Measurements from ENCODE around the gene CSF2RB. TPM values are rescaled to one million over a fixed set of nuclear protein-coding genes. Genes with fewer than 3 reads are reported as not detected.

Gene CSF2RB
- total RNA-seq, 1 experiment from 2014 or later = 0.07 TPM

- no peak for TF ChIP-seq PRDM15 (CRISPR knock-in tag; IDR thresholded peaks at IDR 0.05)
- no peak for TF ChIP-seq NR1H2 (CRISPR knock-in tag; IDR thresholded peaks at IDR 0.05)
- TF ChIP-seq ZNF121 (CRISPR knock-in tag; IDR thresholded peaks at IDR 0.05) = no peak
- TF ChIP-seq IRF2 (CRISPR knock-in tag; IDR thresholded peaks at IDR 0.05; ENCODE audit: borderline replicate concordance, low read depth) = no peak
- TF ChIP-seq ZNF138 (CRISPR knock-in tag; conservative IDR thresholded peaks at IDR 0.05) = no peak
Observed at GRCh38 chr22:36902143-36902926, 11.1 kb upstream of the CSF2RB start (continued).

- peaks cover 22% of the 10 kb centered on the region for H3K4me1 Mint-ChIP-seq
- DNase-seq (ENCODE audit: low spot score) (no peak), ATAC-seq (no peak)
- CTCF ChIA-PET = interaction anchor here (0.6 to 1.0 kb wide), 3 partner anchors 26 to 131 kb away, joined by 3 read pairs; no protein-coding TSS in a partner anchor
- POLR2A ChIA-PET = no interaction called here
- H3K36me3 Mint-ChIP-seq = peaks cover 8% of the 10 kb centered on the region
- H3K4me3 Mint-ChIP-seq = no peak overlapping the region
- H3K27me3 Mint-ChIP-seq (ENCODE audit: low read depth) = peaks cover 42% of the 10 kb centered on the region
- peaks cover 17% of the 10 kb centered on the region for H3K9me3 Mint-ChIP-seq
- TF ChIP-seq, protein P1, sequence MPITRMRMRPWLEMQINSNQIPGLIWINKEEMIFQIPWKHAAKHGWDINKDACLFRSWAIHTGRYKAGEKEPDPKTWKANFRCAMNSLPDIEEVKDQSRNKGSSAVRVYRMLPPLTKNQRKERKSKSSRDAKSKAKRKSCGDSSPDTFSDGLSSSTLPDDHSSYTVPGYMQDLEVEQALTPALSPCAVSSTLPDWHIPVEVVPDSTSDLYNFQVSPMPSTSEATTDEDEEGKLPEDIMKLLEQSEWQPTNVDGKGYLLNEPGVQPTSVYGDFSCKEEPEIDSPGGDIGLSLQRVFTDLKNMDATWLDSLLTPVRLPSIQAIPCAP (CRISPR knock-in tag; IDR thresholded peaks at IDR 0.05) = no peak
- TF ChIP-seq ZNF281 (CRISPR knock-in tag; IDR thresholded peaks at IDR 0.05) = no peak
- no peak overlapping the region for H3K27ac Mint-ChIP-seq
Observed at GRCh38 chr22:36904260-36904880, 9.1 kb upstream of the CSF2RB start.

GRCh38 chr22:36907253-36908195, 5.9 kb upstream of the CSF2RB start:
- peaks cover 3% of the 10 kb centered on the region for H3K9me3 Mint-ChIP-seq
- ChIA-PET CTCF (interaction anchor here (0.6 to 2.8 kb wide), 4 partner anchors 12 to 114 kb away, joined by 3 to 15 read pairs (median 4); no protein-coding TSS in a partner anchor), POLR2A (interaction anchor here (0.5 kb wide), 1 partner anchor 11 kb away, joined by 4 read pairs; no protein-coding TSS in a partner anchor)
- peaks cover under 1% of the 10 kb centered on the region; the same call in 1 of the 2 replicates for H3K36me3 Mint-ChIP-seq
- DNase-seq (ENCODE audit: low spot score) = no peak
- H3K27ac Mint-ChIP-seq = no peak overlapping the region
- H3K4me3 Mint-ChIP-seq = no peak overlapping the region
- H3K27me3 Mint-ChIP-seq (ENCODE audit: low read depth) = peaks cover 52% of the 10 kb centered on the region
- no peak for ATAC-seq
- peaks cover 24% of the 10 kb centered on the region for H3K4me1 Mint-ChIP-seq
- TF ChIP-seq SMAD4 (CRISPR knock-in tag; IDR thresholded peaks at IDR 0.05) (no peak), ZSCAN18 (CRISPR knock-in tag; IDR thresholded peaks at IDR 0.05) (no peak), PRDM15 (CRISPR knock-in tag; IDR thresholded peaks at IDR 0.05) (no peak), ATF1 (CRISPR knock-in tag; IDR thresholded peaks at IDR 0.05) (no peak), OVOL2 (CRISPR knock-in tag; IDR thresholded peaks at IDR 0.05; ENCODE audit: borderline replicate concordance) (no peak), USF1 (CRISPR knock-in tag; IDR thresholded peaks at IDR 0.05) (no peak)
- TF ChIP-seq, protein P2, sequence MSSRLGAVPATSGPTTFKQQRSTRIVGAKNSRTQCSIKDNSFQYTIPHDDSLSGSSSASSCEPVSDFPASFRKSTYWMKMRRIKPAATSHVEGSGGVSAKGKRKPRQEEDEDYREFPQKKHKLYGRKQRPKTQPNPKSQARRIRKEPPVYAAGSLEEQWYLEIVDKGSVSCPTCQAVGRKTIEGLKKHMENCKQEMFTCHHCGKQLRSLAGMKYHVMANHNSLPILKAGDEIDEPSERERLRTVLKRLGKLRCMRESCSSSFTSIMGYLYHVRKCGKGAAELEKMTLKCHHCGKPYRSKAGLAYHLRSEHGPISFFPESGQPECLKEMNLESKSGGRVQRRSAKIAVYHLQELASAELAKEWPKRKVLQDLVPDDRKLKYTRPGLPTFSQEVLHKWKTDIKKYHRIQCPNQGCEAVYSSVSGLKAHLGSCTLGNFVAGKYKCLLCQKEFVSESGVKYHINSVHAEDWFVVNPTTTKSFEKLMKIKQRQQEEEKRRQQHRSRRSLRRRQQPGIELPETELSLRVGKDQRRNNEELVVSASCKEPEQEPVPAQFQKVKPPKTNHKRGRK (CRISPR knock-in tag; IDR thresholded peaks at IDR 0.05; ENCODE audit: borderline replicate concordance) = no peak
